Breast epithelium (tissue), 3 donors: Measurements from ENCODE around the gene CACNA1I.

ENCODE experiments used
- CTCF ChIP-seq, 3 donors: fragments of 450-650 bp; IDR thresholded peaks; one replicate each; pipeline ENCODE4 v1.5.1; 2016 to 2017; ENCODE audit warnings: antibody characterized with exemption in 3 of 3, mild to moderate bottlenecking in 3 of 3, moderate library complexity in 3 of 3
- POLR2A ChIP-seq: fragments of 450-650 bp; IDR thresholded peaks from one replicate; pipeline ENCODE4 v1.6.1; 2016; ENCODE audit warnings: antibody characterized with exemption, mild to moderate bottlenecking, moderate library complexity
- POLR2AphosphoS5 ChIP-seq, 3 donors: sonication (generic); formaldehyde crosslinking; IDR thresholded peaks; one replicate each; pipeline ENCODE4 v1.6.1; 2017; ENCODE audit warnings: antibody characterized with exemption in 3 of 3

- TF ChIP-seq CTCF (IDR thresholded peaks at IDR 0.05) (no peak), POLR2A (no peak), POLR2AphosphoS5 (IDR thresholded peaks at IDR 0.05) (no peak)
These were observed 107.4 kb downstream of the CACNA1I start for GRCh38 chr22:39677967-39678366.
